ENCODE measurements around the gene TFAM. TPM values are rescaled to one million over a fixed set of nuclear protein-coding genes. Genes with fewer than 3 reads are reported as not detected.
"Not testable (repeated sequence)": the region's sequence is repeated elsewhere in the genome, so short reads cannot be mapped to it uniquely, and the experiment has no call there.

Gene TFAM
- total and polyA plus RNA-seq, 2 donors (not counting 1 experiment from before 2014, with no cell fraction given): 8.2 to 38.4 TPM

- H3K4me3 Mint-ChIP-seq: no peak overlapping the region
- Histone ChIP-seq H3K27ac (ENCODE audit: low read length in 2 of 2) (no peak overlapping the region), H3K4me3 (ENCODE audit: control extremely low read depth in 1 of 5, extremely low read depth in 1 of 5, insufficient read depth in 1 of 5, low read depth in 2 of 5, low read length in 4 of 5) (no peak overlapping the region), H4K20me1 (ENCODE audit: control insufficient read depth, insufficient read depth, low read length, poor library complexity, severe bottlenecking) (no peaks in the 10 kb centered on the region), H3K4me2 (replicated peaks; ENCODE audit: low read depth, low read length, poor library complexity, severe bottlenecking) (no peak overlapping the region), H3K9ac (ENCODE audit: low read length) (no peak overlapping the region), H3K9me3 (ENCODE audit: control extremely low read depth in 1 of 3, control insufficient read depth in 2 of 3, insufficient read depth in 1 of 3, low read length in 2 of 3) (peaks cover 0 to 14% (median 0%) of the 10 kb centered on the region in 3 donors), H3K4me1 (ENCODE audit: control insufficient read depth in 2 of 2, insufficient read depth in 2 of 2, low read length in 2 of 2) (no peaks in the 10 kb centered on the region), H3K36me3 (replicated peaks in 1 of 2; ENCODE audit: control extremely low read depth in 1 of 2, control insufficient read depth in 1 of 2, extremely low read depth in 1 of 2, insufficient read depth in 2 of 2, low read length in 1 of 2) (no peaks in the 10 kb centered on the region), H3K79me2 (ENCODE audit: control insufficient read depth, insufficient read depth, low read length) (no peaks in the 10 kb centered on the region), H3K27me3 (replicated peaks in 1 of 4; ENCODE audit: control extremely low read depth in 1 of 4, control insufficient read depth in 3 of 4, insufficient read depth in 4 of 4, low read length in 3 of 4) (no peaks in the 10 kb centered on the region), H2AFZ (ENCODE audit: insufficient read depth, low read depth, low read length, poor library complexity, severe bottlenecking) (no peak overlapping the region)
- no peak overlapping the region for H3K27ac Mint-ChIP-seq
- DNase-seq (no peak), ATAC-seq (ENCODE audit: low read depth) (no peak)
- H3K9me3 Mint-ChIP-seq (ENCODE audit: insufficient read depth): peaks cover 8% of the 10 kb centered on the region
- ChIA-PET POLR2A (no interaction called here), CTCF (no interaction called here)
- intact Hi-C loops (cut with micrococcal nuclease): no loop called here
- TF ChIP-seq, protein P1, sequence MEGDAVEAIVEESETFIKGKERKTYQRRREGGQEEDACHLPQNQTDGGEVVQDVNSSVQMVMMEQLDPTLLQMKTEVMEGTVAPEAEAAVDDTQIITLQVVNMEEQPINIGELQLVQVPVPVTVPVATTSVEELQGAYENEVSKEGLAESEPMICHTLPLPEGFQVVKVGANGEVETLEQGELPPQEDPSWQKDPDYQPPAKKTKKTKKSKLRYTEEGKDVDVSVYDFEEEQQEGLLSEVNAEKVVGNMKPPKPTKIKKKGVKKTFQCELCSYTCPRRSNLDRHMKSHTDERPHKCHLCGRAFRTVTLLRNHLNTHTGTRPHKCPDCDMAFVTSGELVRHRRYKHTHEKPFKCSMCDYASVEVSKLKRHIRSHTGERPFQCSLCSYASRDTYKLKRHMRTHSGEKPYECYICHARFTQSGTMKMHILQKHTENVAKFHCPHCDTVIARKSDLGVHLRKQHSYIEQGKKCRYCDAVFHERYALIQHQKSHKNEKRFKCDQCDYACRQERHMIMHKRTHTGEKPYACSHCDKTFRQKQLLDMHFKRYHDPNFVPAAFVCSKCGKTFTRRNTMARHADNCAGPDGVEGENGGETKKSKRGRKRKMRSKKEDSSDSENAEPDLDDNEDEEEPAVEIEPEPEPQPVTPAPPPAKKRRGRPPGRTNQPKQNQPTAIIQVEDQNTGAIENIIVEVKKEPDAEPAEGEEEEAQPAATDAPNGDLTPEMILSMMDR (IDR thresholded peaks at IDR 0.05): no peak
- TF ChIP-seq EZH2 (IDR thresholded peaks at IDR 0.05; ENCODE audit: borderline replicate concordance, insufficient read depth, low read depth, low read length, poor library complexity, severe bottlenecking): no peak
- no CpG with 5 or more reads among the region's 1 CpG for WGBS (ENCODE audit: insufficient coverage)
- no peaks in the 10 kb centered on the region for H3K4me1 Mint-ChIP-seq
- peaks cover 10% of the 10 kb centered on the region for H3K27me3 Mint-ChIP-seq
Measured at GRCh38 chr10:58424176-58424575, 39.0 kb downstream of the TFAM start.

DNA sequence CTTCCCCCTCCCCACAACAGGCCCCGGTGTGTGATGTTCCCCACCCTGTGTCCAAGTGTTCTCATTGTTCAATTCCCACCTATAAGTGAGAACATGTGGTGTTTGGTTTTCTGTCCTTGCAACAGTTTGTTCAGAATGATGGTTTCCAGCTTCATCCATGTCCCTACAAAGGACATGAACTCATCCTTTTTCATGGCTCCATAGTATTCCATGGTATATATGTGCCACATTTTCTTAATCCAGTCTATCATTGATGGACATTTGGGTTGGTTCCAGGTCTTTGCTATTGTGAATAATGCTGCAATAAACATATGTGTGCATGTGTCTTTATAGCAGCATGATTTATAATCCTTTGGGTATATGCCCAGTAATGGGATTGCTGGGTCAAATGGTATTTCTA lies 43.2 kb downstream of the TFAM start:
- H3K27ac ChIP-seq (ENCODE audit: low read length in 2 of 2); H3K27me3 ChIP-seq (replicated peaks in 1 of 4; ENCODE audit: control extremely low read depth in 1 of 4, control insufficient read depth in 3 of 4, insufficient read depth in 4 of 4, low read length in 3 of 4); DNase-seq; H2AFZ ChIP-seq (ENCODE audit: insufficient read depth, low read depth, low read length, poor library complexity, severe bottlenecking); H4K20me1 ChIP-seq (ENCODE audit: control insufficient read depth, insufficient read depth, low read length, poor library complexity, severe bottlenecking); H3K4me1 ChIP-seq (ENCODE audit: control insufficient read depth in 2 of 2, insufficient read depth in 2 of 2, low read length in 2 of 2); ATAC-seq (ENCODE audit: low read depth); H3K9me3 Mint-ChIP-seq (ENCODE audit: insufficient read depth); H3K4me3 Mint-ChIP-seq; H3K9ac ChIP-seq (ENCODE audit: low read length); POLR2A ChIA-PET; H3K79me2 ChIP-seq (ENCODE audit: control insufficient read depth, insufficient read depth, low read length); H3K4me2 ChIP-seq (replicated peaks; ENCODE audit: low read depth, low read length, poor library complexity, severe bottlenecking); CTCF ChIA-PET; H3K27ac Mint-ChIP-seq; H3K36me3 ChIP-seq (replicated peaks in 1 of 2; ENCODE audit: control extremely low read depth in 1 of 2, control insufficient read depth in 1 of 2, extremely low read depth in 1 of 2, insufficient read depth in 2 of 2, low read length in 1 of 2); intact Hi-C loops (cut with micrococcal nuclease); H3K4me1 Mint-ChIP-seq; H3K4me3 ChIP-seq (ENCODE audit: control extremely low read depth in 1 of 5, extremely low read depth in 1 of 5, insufficient read depth in 1 of 5, low read depth in 2 of 5, low read length in 4 of 5): not testable (repeated sequence)
- no CpG with 5 or more reads among the region's 1 CpG for WGBS (ENCODE audit: insufficient coverage)
- peaks cover 0 to 10% (median 0%) of the 10 kb centered on the region in 3 donors for H3K9me3 ChIP-seq (ENCODE audit: control extremely low read depth in 1 of 3, control insufficient read depth in 2 of 3, insufficient read depth in 1 of 3, low read length in 2 of 3)
- peaks cover 23% of the 10 kb centered on the region for H3K27me3 Mint-ChIP-seq

Data from B cell (primary cell).